T-helper 1 cell treated with Interleukin-12 subunit alpha and Interleukin-12 subunit beta and Interleukin-4 antibody, amounts not matched to agents 30 ng/mL and 1 ng/mL, for 36 hours (primary cell): ENCODE data around the gene PDGFD. TPM values are rescaled to one million over a fixed set of nuclear protein-coding genes. Genes with fewer than 3 reads are reported as not detected.

ENCODE experiments used
- intact Hi-C: fragments of 100-400 bp; cut with micrococcal nuclease; formaldehyde crosslinking; loops from one replicate; pipeline ENCODE4 v1.15.1; 2024
- total RNA-seq: library from RNA; stranded (reverse); gene quantifications from 2 replicates; pipeline ENCODE4 v1.2.3, GENCODE V29; 2022

PDGFD gene
- total RNA-seq, 1 donor from 2014 or later, result not detected

DNA sequence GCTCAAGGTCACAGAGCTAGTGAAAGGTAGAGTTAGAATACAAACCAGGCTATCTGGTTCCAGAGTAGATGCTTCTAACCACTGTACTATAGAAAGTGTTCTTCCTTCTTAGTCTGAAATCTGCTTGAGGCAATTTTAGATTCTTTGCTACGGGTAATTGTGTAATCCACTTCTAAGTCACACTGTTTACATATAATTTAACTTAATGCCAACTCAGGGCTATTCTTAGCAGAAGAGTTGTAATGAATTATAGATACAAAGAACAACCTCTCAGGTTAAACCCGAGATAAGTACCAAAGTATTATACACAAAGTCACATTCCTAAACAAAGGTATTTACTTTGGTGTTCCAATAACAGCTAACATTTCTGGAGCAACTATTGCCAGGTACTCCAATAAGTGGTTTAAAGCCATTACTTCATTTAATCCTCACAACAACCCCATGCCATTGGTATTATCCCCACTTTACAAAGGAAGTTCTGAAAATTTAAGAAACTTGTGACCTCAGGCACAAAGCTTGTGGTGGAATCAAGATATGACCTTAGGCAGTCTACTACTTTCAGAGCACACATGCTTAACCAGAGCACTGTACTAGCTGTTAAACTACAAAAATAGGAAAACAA lies 158.6 kb downstream of the PDGFD start:
- intact Hi-C loops, result no loop called here

DNA sequence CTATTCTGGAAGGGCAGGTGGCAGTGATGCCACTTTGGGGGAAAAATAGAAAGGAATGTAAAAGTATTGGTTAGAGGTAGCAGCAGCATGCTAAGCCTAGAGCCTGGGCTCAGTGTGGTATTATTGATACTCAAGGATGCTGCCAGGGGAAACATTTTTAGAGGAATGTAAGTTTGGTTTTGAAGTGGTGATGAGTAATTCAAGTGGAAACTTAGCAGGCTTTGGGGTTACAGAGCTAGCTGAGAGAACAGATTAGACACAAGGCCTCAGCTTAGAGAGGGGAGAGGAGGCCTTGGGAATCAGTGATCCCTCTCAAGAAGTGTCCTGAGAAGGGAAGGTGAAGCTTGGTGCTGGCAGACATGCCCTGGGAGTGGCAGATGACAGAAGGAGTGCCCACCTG lies 160.5 kb downstream of the PDGFD start:
- intact Hi-C loops, result no loop called here

GRCh38 chr11:104001561-104002056 lies 162.3 kb downstream of the PDGFD start:
- intact Hi-C loops, result no loop called here

DNA sequence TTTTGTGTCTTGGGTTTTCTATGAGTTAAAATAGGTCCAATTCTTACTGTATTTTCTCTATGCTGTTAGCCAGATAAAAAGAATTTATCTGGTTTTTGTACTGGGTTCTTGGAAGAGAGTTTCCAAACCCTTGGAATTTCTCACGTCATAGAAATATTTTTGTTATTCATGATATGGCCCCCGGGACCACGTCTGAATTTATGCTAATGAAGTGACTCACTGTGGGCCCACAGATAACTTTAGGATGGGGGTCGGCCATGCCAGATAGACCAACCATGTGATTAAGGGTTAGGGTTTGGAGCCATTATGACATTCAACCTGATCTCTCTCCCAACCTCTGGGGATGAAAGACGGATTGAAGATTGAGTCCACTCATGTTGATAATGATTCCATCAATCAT lies 163.1 kb downstream of the PDGFD start:
- intact Hi-C loops, result no loop called here

- intact Hi-C loops, result no loop called here
Measured at GRCh38 chr11:103998826-103999508, 165.0 kb downstream of the PDGFD start.

GRCh38 chr11:103997082-103997481 lies 166.9 kb downstream of the PDGFD start:
- intact Hi-C loops, result no loop called here

DNA sequence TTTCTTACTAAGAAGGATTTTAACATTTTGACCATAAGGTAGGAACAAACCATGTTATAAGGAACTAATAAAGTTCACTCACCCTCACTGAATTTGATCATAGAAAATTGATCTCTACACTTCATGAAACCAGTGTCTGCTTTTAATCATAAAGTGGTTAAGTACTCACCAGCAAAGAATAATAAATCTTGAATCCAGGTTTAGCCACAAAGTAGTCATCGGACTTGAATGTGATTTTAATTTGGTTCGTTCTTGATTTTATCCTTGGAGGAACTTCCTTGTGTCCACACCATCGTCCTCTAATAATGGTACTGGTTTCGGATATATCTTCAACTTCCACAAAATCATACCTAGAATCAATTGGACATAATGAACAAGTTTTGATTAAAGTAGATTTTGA lies 168.1 kb downstream of the PDGFD start:
- intact Hi-C loops, result no loop called here

DNA sequence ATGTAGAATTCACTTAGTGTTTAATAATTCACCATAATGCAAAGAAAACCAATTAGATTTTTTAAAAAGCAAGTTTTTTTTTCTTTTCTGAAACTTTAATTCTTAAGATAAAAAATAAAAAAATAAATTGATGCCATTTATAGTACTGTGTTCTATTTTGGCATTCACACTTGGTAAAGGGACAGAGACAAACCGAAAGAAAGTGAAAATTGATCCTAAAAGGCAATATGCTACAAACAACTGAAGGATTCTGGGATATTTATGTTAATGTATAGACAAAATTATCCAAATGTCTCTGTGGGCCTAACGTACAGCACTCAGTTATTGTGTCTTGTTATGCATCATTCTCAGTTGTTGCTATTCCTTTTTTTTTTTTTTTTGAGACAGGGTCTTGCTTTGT lies 169.4 kb downstream of the PDGFD start:
- intact Hi-C loops, result no loop called here

- intact Hi-C loops, result no loop called here
Measured at GRCh38 chr11:103994094-103994493, 169.9 kb downstream of the PDGFD start.

DNA sequence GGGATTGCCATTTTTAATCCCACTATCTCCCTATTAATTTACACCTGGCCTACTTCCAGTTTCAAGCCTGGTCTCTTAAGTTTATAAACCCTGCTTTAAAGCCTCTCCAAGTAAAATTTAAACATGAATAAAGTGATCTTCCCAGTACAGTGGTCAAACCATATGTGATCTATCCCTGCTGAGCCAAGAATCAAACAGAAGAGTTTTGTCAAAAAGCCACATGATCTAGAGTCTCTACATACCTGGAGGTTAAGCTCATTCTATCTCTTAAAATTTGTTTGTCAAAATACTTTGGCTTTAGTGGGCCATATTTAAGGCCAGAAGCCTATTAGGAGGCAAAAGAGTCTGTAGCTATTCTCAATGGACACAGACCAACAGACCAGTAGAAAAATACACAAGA lies 170.4 kb downstream of the PDGFD start:
- intact Hi-C loops, result no loop called here

DNA sequence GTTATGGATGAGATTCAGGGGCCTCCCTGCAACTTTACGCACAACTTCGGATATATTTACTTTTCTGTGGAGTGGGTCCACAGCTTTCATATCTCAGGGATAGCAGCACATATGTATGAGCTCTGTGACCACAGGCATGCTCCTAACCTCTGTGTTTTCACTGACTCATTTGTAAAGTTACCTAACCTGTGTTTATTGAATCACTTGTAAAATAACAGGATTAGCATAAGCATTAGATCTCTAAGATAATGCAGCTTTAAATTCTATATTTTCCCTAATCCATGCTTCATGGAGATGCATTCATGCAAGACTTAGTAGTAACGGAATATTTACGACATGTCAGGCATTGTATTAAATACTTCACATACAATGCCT lies 175.4 kb downstream of the PDGFD start:
- intact Hi-C loops, result loop anchor here (5.0 kb wide), 1 partner anchor 134 kb away; no protein-coding TSS in a partner anchor

GRCh38 chr11:103987629-103988594 lies 176.0 kb downstream of the PDGFD start:
- intact Hi-C loops, result loop anchor here (5.0 kb wide), 1 partner anchor 134 kb away; no protein-coding TSS in a partner anchor

DNA sequence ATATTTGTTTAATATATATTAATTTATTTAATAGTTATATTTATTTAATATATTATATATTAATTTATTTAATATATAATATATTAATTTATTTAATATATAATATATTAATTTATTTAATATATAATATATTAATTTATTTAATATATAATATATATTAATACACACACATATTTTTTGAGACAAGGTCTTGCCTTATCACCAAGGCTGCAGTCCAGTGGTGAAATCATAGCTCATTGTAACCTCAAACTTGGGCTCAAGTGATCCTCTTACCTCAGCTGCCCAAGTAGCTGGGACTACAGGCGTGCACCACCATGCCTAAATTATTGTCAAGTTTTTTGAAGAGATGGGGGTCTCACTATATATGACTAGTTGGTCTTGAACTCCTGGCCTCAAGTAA lies 178.9 kb downstream of the PDGFD start:
- intact Hi-C loops, result loop anchor here (5.0 kb wide), 1 partner anchor 137 kb away; no protein-coding TSS in a partner anchor

DNA sequence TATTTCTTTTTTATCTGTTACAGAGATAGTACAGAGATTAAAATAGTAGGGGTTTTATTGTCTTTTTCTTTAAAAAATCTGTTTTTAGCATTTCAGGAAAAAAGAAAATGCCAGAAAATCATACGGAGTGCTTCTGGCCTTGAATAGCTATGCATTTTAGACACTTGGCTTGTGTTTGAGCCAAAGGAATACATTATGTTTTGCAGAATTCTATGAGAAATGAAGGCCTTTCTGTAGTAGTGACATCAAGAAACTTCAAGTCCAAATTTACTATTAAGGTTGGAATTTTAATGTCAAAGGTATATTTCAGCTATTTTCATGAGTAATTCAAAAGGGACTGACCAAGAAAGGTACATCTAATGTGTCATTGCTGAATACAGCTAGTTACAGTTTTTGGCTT lies 183.8 kb downstream of the PDGFD start:
- intact Hi-C loops, result no loop called here

DNA sequence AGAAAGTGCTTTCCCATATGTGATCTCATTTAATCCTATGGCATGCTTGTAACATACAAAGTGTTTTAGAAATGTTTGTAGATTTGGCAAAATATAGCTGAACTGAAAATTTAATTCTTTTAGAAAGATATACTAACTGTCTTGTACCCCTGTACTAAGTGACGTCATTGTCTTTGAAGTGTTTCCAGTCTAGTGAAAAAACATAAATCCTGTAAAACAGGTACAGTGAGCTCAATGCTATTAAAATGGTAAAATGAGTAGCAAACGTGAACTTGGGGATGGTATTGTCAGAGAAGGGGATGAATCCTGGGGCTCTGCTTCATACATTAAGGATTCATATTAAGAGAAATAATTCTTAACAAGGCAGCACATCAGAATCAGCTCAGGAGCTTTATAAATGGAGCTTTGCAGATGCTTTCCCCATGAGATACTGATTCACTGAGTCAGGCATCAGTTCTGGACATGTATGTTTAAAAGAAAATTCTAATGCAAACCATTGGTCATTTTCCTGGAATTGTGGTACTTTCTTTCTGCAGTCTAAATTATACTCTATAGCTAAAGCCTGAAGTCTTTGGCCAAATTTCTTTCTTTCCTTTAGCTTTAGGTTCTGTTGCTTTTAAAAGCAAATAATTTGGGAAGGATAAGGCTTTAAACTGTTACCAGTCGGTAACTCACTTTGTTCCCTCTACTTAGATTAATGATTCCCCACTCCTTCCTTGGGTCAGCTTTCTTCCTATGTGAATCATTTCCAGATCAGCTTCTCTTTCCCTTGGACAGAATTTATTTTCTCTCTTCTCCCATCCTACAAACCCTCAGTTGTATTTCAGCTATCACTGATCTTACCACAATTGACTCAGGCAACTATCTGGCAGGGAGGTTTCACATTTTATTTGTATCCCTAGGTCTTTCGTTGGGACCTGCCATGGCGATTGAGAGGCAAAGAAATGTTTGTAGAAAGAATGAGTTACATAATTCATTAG lies 185.0 kb downstream of the PDGFD start:
- intact Hi-C loops, result no loop called here

DNA sequence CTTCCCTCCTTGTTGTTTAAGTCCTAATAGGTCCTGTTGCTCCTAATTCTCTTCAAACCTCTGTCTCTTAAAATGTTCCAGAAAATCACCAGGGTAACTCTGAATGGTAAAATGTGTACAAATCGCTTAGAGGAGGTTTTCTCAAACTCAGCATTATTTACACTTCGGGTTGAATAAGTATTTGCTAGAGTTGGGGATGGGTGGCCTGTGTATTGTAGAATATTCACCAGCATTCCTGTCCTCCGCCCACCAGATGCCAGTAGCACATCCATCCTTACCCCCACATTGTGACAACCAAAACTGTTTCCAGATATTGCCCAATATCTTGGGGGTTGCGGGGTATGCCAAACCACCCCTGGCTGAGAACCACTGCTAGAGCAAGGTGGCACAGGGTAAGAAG lies 191.9 kb downstream of the PDGFD start:
- intact Hi-C loops, result no loop called here

GRCh38 chr11:103970701-103971249 lies 193.2 kb downstream of the PDGFD start:
- intact Hi-C loops, result no loop called here

- intact Hi-C loops, result no loop called here
Measured at GRCh38 chr11:103968685-103969084, 195.3 kb downstream of the PDGFD start.

GRCh38 chr11:103967985-103968384 lies 196.0 kb downstream of the PDGFD start:
- intact Hi-C loops, result no loop called here

DNA sequence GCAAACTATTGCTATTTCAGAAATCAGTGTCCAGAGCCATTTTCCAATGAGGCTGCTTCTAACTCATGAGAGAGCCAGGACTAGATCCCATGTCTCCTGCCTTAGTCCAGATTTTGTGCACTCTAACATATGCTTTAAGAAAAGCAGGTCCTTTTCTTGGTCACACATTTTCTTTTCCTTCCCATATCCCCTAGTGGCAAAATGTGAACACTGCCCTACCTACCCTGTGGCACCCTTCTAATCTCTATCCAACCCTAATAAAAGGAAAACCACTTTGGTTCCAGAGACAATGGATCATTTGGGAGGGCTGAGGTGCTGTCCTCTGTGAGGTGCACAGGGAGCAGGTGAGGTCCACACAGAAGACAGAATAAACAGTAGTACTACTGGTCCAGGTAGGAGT lies 199.6 kb downstream of the PDGFD start:
- intact Hi-C loops, result no loop called here
